Esophagus muscularis mucosa (tissue), 4 donors: ENCODE data around the gene CCDC183. TPM values are rescaled to one million over a fixed set of nuclear protein-coding genes. Genes with fewer than 3 reads are reported as not detected.

Experiments
- DNase-seq: peaks from one replicate; pipeline ENCODE4 v3.0.0-alpha.2; 2017; ENCODE audit errors: extremely low spot score
- H3K27ac ChIP-seq, 4 donors: fragments of 200-600 bp; sonication (generic); replicated peaks in 1 of 4; 1 replicate in 3 of 4; 2 replicates in 1 of 4; pipeline ENCODE4 v1.5.1; 2016 to 2019; ENCODE audit warnings: mild to moderate bottlenecking in 1 of 4
- H3K27me3 ChIP-seq, 4 donors: fragments of 200-600 bp; sonication (generic); one replicate each; pipeline versions ENCODE4 v1.5.1 to v1.6.0; 2016 to 2019
- H3K36me3 ChIP-seq, 4 donors: fragments of 200-600 bp; sonication (generic); one replicate each; pipeline ENCODE4 v1.5.1; 2016 to 2019
- H3K4me1 ChIP-seq, 4 donors: fragments of 200-600 bp; sonication (generic); one replicate each; pipeline ENCODE4 v1.5.1; 2016 to 2019
- H3K4me3 ChIP-seq, 4 donors: fragments of 200-600 bp; sonication (generic); 1 replicate in 2 of 4; 2 replicates in 2 of 4; pipeline ENCODE4 v1.5.1; 2016 to 2019; ENCODE audit warnings: mild to moderate bottlenecking in 4 of 4, moderate library complexity in 1 of 4
- H3K9me3 ChIP-seq, 4 donors: fragments of 200-600 bp; sonication (generic); 1 replicate in 3 of 4; 2 replicates in 1 of 4; pipeline ENCODE4 v1.5.1; 2016 to 2019
- EP300 ChIP-seq: sonication (generic); formaldehyde crosslinking; IDR thresholded peaks from one replicate; pipeline ENCODE4 v1.6.1; 2017; ENCODE audit warnings: antibody characterized with exemption
- POLR2A ChIP-seq: fragments of 450-650 bp; IDR thresholded peaks from one replicate; pipeline ENCODE4 v1.6.1; 2017; ENCODE audit warnings: antibody characterized with exemption, moderate library complexity, mild to moderate bottlenecking, low read depth
- POLR2AphosphoS5 ChIP-seq, 2 donors: sonication (generic); formaldehyde crosslinking; IDR thresholded peaks; one replicate each; pipeline ENCODE4 v1.6.1; 2017; ENCODE audit warnings: antibody characterized with exemption in 2 of 2
- WGBS: methylation state at CpG from one replicate; pipeline ENCODE4 v1.1.5; 2018; 5-methylcytosine and 5-hydroxymethylcytosine counted together
- intact Hi-C: fragments of 100-400 bp; cut with DNase I; formaldehyde crosslinking; loops from one replicate; pipeline ENCODE4 v1.15.1; 2023
- small RNA-seq, 3 donors: library from RNA; depleted of rRNA; stranded (forward); fragments of <200 nt; gene quantifications; one replicate each; pipeline ENCODE3, GENCODE V24; 2016
- total RNA-seq, 4 donors: library from RNA; depleted of rRNA; stranded (reverse); fragments of >200 nt; gene quantifications; one replicate each; pipeline versions ENCODE4 v1.1.0 to v1.2.1, GENCODE V29; 2016
- TF ChIP-seq, protein P1 (sequence below), 3 experiments: fragments of 200-600 bp in 2 of 3; fragments of 450-650 bp in 1 of 3; sonication (generic) in 2 of 3; IDR thresholded peaks; one replicate each; pipeline ENCODE4 v1.5.1; 2017 to 2019; ENCODE audit warnings: antibody characterized with exemption in 3 of 3, mild to moderate bottlenecking in 2 of 3, moderate library complexity in 1 of 3

Gene CCDC183
- total RNA-seq, 4 donors from 2014 or later: 0.33 to 2.5 (median 1.4) TPM

DNA sequence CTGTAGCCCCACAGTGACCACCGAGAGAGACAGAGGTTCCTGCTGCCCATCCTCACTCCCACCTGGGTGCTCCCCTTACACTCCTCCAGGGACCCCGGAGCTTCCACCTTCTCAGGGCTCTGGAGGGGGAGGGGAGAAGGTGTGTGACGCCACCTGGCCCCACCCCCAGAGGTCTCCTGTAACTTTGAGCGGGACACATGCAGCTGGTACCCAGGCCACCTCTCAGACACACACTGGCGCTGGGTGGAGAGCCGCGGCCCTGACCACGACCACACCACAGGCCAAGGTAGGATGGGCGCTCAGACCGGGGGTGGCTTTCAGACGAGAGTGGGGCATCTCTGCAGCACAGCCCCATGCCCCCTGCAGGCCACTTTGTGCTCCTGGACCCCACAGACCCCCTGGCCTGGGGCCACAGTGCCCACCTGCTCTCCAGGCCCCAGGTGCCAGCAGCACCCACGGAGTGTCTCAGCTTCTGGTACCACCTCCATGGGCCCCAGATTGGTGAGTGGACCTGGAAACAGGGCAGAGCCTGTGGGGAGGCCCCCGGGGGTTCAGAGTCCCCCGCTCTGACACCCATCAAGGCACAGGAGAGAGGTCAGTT, 60.5 kb downstream of the CCDC183 start:
- Histone ChIP-seq H3K27me3 (no peaks in the 10 kb centered on the region), H3K36me3 (peaks cover 3 to 19% (median 15%) of the 10 kb centered on the region in 4 donors), H3K27ac (no peak overlapping the region), H3K9me3 (no peaks in the 10 kb centered on the region), H3K4me1 (peaks cover 14 to 27% (median 17%) of the 10 kb centered on the region in 4 donors), H3K4me3 (no peak overlapping the region)
- intact Hi-C loops: no loop called here
- DNase-seq: no peak
- TF ChIP-seq, protein P1, sequence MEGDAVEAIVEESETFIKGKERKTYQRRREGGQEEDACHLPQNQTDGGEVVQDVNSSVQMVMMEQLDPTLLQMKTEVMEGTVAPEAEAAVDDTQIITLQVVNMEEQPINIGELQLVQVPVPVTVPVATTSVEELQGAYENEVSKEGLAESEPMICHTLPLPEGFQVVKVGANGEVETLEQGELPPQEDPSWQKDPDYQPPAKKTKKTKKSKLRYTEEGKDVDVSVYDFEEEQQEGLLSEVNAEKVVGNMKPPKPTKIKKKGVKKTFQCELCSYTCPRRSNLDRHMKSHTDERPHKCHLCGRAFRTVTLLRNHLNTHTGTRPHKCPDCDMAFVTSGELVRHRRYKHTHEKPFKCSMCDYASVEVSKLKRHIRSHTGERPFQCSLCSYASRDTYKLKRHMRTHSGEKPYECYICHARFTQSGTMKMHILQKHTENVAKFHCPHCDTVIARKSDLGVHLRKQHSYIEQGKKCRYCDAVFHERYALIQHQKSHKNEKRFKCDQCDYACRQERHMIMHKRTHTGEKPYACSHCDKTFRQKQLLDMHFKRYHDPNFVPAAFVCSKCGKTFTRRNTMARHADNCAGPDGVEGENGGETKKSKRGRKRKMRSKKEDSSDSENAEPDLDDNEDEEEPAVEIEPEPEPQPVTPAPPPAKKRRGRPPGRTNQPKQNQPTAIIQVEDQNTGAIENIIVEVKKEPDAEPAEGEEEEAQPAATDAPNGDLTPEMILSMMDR (IDR thresholded peaks at IDR 0.05): no peak
- TF ChIP-seq EP300 (no peak), POLR2A (no peak), POLR2AphosphoS5 (IDR thresholded peaks at IDR 0.05) (no peak)
- WGBS: 70% methylated on average over 3 of the region's 14 CpGs

DNA sequence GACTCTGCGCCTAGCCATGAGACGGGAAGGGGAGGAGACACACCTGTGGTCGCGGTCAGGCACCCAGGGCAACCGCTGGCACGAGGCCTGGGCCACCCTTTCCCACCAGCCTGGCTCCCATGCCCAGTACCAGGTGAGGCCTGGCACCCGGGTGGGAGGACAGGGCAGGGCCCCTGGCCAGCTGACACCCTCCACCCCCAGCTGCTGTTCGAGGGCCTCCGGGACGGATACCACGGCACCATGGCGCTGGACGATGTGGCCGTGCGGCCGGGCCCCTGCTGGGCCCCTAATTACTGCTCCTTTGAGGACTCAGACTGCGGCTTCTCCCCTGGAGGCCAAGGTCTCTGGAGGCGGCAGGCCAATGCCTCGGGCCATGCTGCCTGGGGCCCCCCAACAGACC, 61.0 kb downstream of the CCDC183 start:
- TF ChIP-seq POLR2A (no peak), EP300 (no peak), POLR2AphosphoS5 (IDR thresholded peaks at IDR 0.05) (no peak)
- TF ChIP-seq, protein P1 (IDR thresholded peaks at IDR 0.05): no peak
- Histone ChIP-seq H3K4me1 (peaks cover 11 to 25% (median 16%) of the 10 kb centered on the region in 4 donors), H3K27ac (no peak overlapping the region), H3K27me3 (no peaks in the 10 kb centered on the region), H3K4me3 (no peak overlapping the region), H3K36me3 (peaks cover 8 to 24% (median 19%) of the 10 kb centered on the region in 4 donors), H3K9me3 (no peaks in the 10 kb centered on the region)
- intact Hi-C loops: no loop called here
- DNase-seq: no peak
- WGBS: no CpG with 5 or more reads among the region's 19 CpGs

Small RNA genes lying within 50 kb of the gene (small RNA-seq; reads per million reads assigned to genes)
- gene AL355987.2 (0 reads per million in 3 donors), gene ATP6V1G1P3 (0 reads per million in 3 donors), gene MIR4292 (0 reads per million in 3 donors), gene MIR6722 (0 reads per million in 3 donors)

Other genes with a start within 250 kb of the CCDC183 start
- 100 to 1,000 TPM in 1 of 4 donors, 10 to 100 TPM in 3; 33.2 to 134 (median 78.7) TPM for gene EGFL7, start 133.4 kb upstream of the CCDC183 start, total RNA-seq
- gene AGPAT2, start 108.9 kb upstream of the CCDC183 start, total RNA-seq: 10 to 100 TPM; 22.0 to 52.8 (median 39.3) TPM
- gene DIPK1B, start 83.8 kb upstream of the CCDC183 start, total RNA-seq: 10 to 100 TPM in 3 of 4 donors, 1 to 10 TPM in 1; 6.6 to 27.8 (median 21.5) TPM
- gene LCN10, start 53.4 kb upstream of the CCDC183 start, total RNA-seq: 10 to 100 TPM in 2 of 4 donors, 1 to 10 TPM in 2; 7.0 to 12.6 (median 9.8) TPM
- 10 to 100 TPM; 12.5 to 32.0 (median 23.9) TPM for gene LCN6, start 47.8 kb upstream of the CCDC183 start, total RNA-seq
- not detected for gene LCN8, start 38.1 kb upstream of the CCDC183 start, total RNA-seq
- not detected for gene LCN15, start 31.8 kb upstream of the CCDC183 start, total RNA-seq
- 10 to 100 TPM; 27.9 to 48.7 (median 31.5) TPM for gene TMEM141, start 5.0 kb upstream of the CCDC183 start, total RNA-seq
- gene RABL6, start 11.6 kb downstream of the CCDC183 start, total RNA-seq: 100 to 1,000 TPM in 1 of 4 donors, 10 to 100 TPM in 3; 56.3 to 110 (median 83.0) TPM
- 10 to 100 TPM in 3 of 4 donors, 1 to 10 TPM in 1; 3.3 to 14.0 (median 11.4) TPM for gene AJM1, start 46.1 kb downstream of the CCDC183 start, total RNA-seq
- 10 to 100 TPM; 43.4 to 84.1 (median 53.9) TPM for gene PHPT1, start 53.1 kb downstream of the CCDC183 start, total RNA-seq
- 1 to 10 TPM; 1.7 to 4.7 (median 2.1) TPM for gene MAMDC4, start 56.0 kb downstream of the CCDC183 start, total RNA-seq
- 100 to 1,000 TPM; 233 to 283 (median 247) TPM for gene EDF1, start 70.0 kb downstream of the CCDC183 start, total RNA-seq
- 10 to 100 TPM in 2 of 4 donors, 1 to 10 TPM in 2; 6.6 to 15.5 (median 12.4) TPM for gene TRAF2, start 90.2 kb downstream of the CCDC183 start, total RNA-seq
- gene FBXW5, start 148.4 kb downstream of the CCDC183 start, total RNA-seq: 100 to 1,000 TPM; 238 to 303 (median 267) TPM
- not detected for gene C8G, start 148.9 kb downstream of the CCDC183 start, total RNA-seq
- gene LCN12, start 155.9 kb downstream of the CCDC183 start, total RNA-seq: not detected
- gene PTGDS, start 181.2 kb downstream of the CCDC183 start, total RNA-seq: 10 to 100 TPM; 10.4 to 77.9 (median 51.6) TPM
- under 1 TPM in 3 of 4 donors, not detected in 1; 0.11 to 0.42 (median 0.39) TPM for gene LCNL1, start 186.7 kb downstream of the CCDC183 start, total RNA-seq
- gene PAXX, start 196.1 kb downstream of the CCDC183 start, total RNA-seq: 10 to 100 TPM; 28.8 to 39.9 (median 37.8) TPM
- gene CLIC3, start 200.2 kb downstream of the CCDC183 start, total RNA-seq: 1 to 10 TPM in 2 of 4 donors, not detected in 2; 1.4 to 2.5 TPM
- gene ABCA2, start 231.9 kb downstream of the CCDC183 start, total RNA-seq: 10 to 100 TPM; 17.4 to 30.9 (median 21.6) TPM
- under 1 TPM in 2 of 4 donors, not detected in 2; 0.32 to 0.83 TPM for gene FUT7, start 235.8 kb downstream of the CCDC183 start, total RNA-seq
- gene NPDC1, start 249.8 kb downstream of the CCDC183 start, total RNA-seq: 100 to 1,000 TPM in 2 of 4 donors, 10 to 100 TPM in 2; 45.3 to 119 (median 91.5) TPM